Liver (tissue), 9 donors: ENCODE data around the gene GPBP1. TPM values are rescaled to one million over a fixed set of nuclear protein-coding genes. Genes with fewer than 3 reads are reported as not detected.

Experiments
- DNase-seq: peaks from one replicate; pipeline ENCODE4 v3.0.0-alpha.2; 2017; ENCODE audit warnings: low spot score
- H3K27ac ChIP-seq, 2 donors: one replicate each; pipeline ENCODE4 v1.7.0; 2013; ENCODE audit warnings: inconsistent platforms in 2 of 2, low read length in 2 of 2, control low read depth in 1 of 2, low read depth in 1 of 2, mild to moderate bottlenecking in 1 of 2
- H3K27me3 ChIP-seq, 4 donors: one replicate each; pipeline versions ENCODE4 v1.6.1 to v1.7.0; 2013; ENCODE audit warnings: low read length in 3 of 4, inconsistent platforms in 1 of 4, mild to moderate bottlenecking in 1 of 4, moderate library complexity in 1 of 4; ENCODE audit not compliant: control insufficient read depth in 4 of 4, insufficient read depth in 4 of 4
- H3K36me3 ChIP-seq, 4 donors: one replicate each; pipeline versions ENCODE4 v1.6.1 to v1.7.0; 2013; ENCODE audit warnings: low read length in 3 of 4, mild to moderate bottlenecking in 3 of 4, low read depth in 1 of 4, moderate library complexity in 1 of 4; ENCODE audit not compliant: control insufficient read depth in 4 of 4, insufficient read depth in 3 of 4
- H3K4me1 ChIP-seq, 4 donors: one replicate each; pipeline versions ENCODE4 v1.6.1 to v1.7.0; 2013; ENCODE audit warnings: low read length in 3 of 4, mild to moderate bottlenecking in 3 of 4, moderate library complexity in 1 of 4; ENCODE audit not compliant: control insufficient read depth in 4 of 4, insufficient read depth in 4 of 4
- H3K4me3 ChIP-seq, 3 donors: one replicate each; pipeline versions ENCODE4 v1.6.1 to v1.7.0; 2013; ENCODE audit warnings: low read length in 3 of 3, control low read depth in 1 of 3, low read depth in 1 of 3, mild to moderate bottlenecking in 1 of 3
- H3K9ac ChIP-seq, 2 donors: one replicate each; pipeline ENCODE4 v1.7.0; 2013; ENCODE audit warnings: low read length in 2 of 2, mild to moderate bottlenecking in 2 of 2, moderate library complexity in 2 of 2, control low read depth in 1 of 2, low read depth in 1 of 2
- H3K9me3 ChIP-seq, 4 donors: one replicate each; pipeline versions ENCODE4 v1.6.1 to v1.7.0; 2013; ENCODE audit warnings: low read length in 3 of 4; ENCODE audit not compliant: control insufficient read depth in 4 of 4
- ATF3 ChIP-seq: IDR thresholded peaks from 2 replicates; pipeline ENCODE4 v1.6.1; 2016; ENCODE audit warnings: antibody characterized with exemption
- CTCF ChIP-seq: fragments of 150-350 bp; IDR thresholded peaks from 2 replicates; pipeline ENCODE4 v1.5.1; 2017; ENCODE audit warnings: improper control_type of control experiment, low read depth, low read length; ENCODE audit not compliant: missing input control
- EGR1 ChIP-seq, 2 donors: IDR thresholded peaks; 2 replicates each; pipeline ENCODE4 v1.6.1; 2016 to 2018; ENCODE audit warnings: antibody characterized with exemption in 2 of 2, low read depth in 2 of 2
- FOXA1 ChIP-seq: IDR thresholded peaks from 2 replicates; pipeline ENCODE4 v1.6.1; 2016; ENCODE audit warnings: antibody characterized with exemption
- FOXA2 ChIP-seq: IDR thresholded peaks from 2 replicates; pipeline ENCODE4 v1.6.1; 2016; ENCODE audit warnings: antibody characterized with exemption
- GABPA ChIP-seq, 2 donors: IDR thresholded peaks in 1 of 2; conservative IDR thresholded peaks in 1 of 2; 2 replicates each; pipeline ENCODE4 v1.6.1; 2016; ENCODE audit warnings: antibody characterized with exemption in 2 of 2, mild to moderate bottlenecking in 1 of 2, moderate library complexity in 1 of 2
- HNF4A ChIP-seq, 2 donors: conservative IDR thresholded peaks; 2 replicates each; pipeline ENCODE4 v1.6.1; 2016; ENCODE audit warnings: antibody characterized with exemption in 2 of 2, mild to moderate bottlenecking in 2 of 2
- HNF4G ChIP-seq: IDR thresholded peaks from 2 replicates; pipeline ENCODE4 v1.6.1; 2016; ENCODE audit warnings: antibody characterized with exemption
- JUND ChIP-seq, 2 donors: IDR thresholded peaks; 2 replicates each; pipeline ENCODE4 v1.6.1; 2016; ENCODE audit warnings: antibody characterized with exemption in 2 of 2
- MAX ChIP-seq: IDR thresholded peaks from 2 replicates; pipeline ENCODE4 v1.6.1; 2016; ENCODE audit warnings: antibody characterized with exemption
- NR2F2 ChIP-seq: IDR thresholded peaks from 2 replicates; pipeline ENCODE4 v1.6.1; 2016; ENCODE audit warnings: antibody characterized with exemption
- RAD21 ChIP-seq, 2 donors: IDR thresholded peaks; 2 replicates each; pipeline ENCODE4 v1.6.1; 2016; ENCODE audit warnings: antibody characterized with exemption in 2 of 2, mild to moderate bottlenecking in 2 of 2
- REST ChIP-seq: IDR thresholded peaks from 2 replicates; pipeline ENCODE4 v1.6.1; 2016; ENCODE audit warnings: antibody characterized with exemption, mild to moderate bottlenecking
- RXRA ChIP-seq, 2 donors: IDR thresholded peaks; 2 replicates each; pipeline ENCODE4 v1.6.1; 2017 to 2018; ENCODE audit warnings: antibody characterized with exemption in 2 of 2, mild to moderate bottlenecking in 1 of 2
- SP1 ChIP-seq: IDR thresholded peaks from 2 replicates; pipeline ENCODE4 v1.6.1; 2018; ENCODE audit warnings: antibody characterized with exemption, mild to moderate bottlenecking
- TAF1 ChIP-seq: conservative IDR thresholded peaks from 2 replicates; pipeline ENCODE4 v1.6.1; 2016; ENCODE audit warnings: antibody characterized with exemption, mild to moderate bottlenecking
- YY1 ChIP-seq: IDR thresholded peaks from 2 replicates; pipeline ENCODE4 v1.6.1; 2016; ENCODE audit warnings: antibody characterized with exemption, mild to moderate bottlenecking
- ZBTB33 ChIP-seq: IDR thresholded peaks from 2 replicates; pipeline ENCODE4 v1.6.1; 2016; ENCODE audit warnings: antibody characterized with exemption
- WGBS: extraction: QIAGEN DNeasy Blood & Tissue Kit; methylation state at CpG from one replicate; pipeline ENCODE4 v1.1.7; 2013; 5-methylcytosine and 5-hydroxymethylcytosine counted together
- polyA plus RNA-seq, 2 donors: library from polyadenylated mRNA; stranded (reverse) in 1 of 2; unstranded in 1 of 2; fragments of 200-250 nt in 1 of 2; fragments of >200 nt in 1 of 2; fragmentation: Nextera tagmentation in 1 of 2; extraction: Ambion mirVana in 1 of 2; gene quantifications; one replicate each; pipeline versions ENCODE4 v1.2.1 to v1.2.3, GENCODE V29; 2013 to 2015
- total RNA-seq, 2 donors: library from RNA; depleted of rRNA; stranded (reverse); fragments of >200 nt; gene quantifications; one replicate each; pipeline ENCODE4 v1.2.3, GENCODE V29; 2014
- donor health status: healthy.
- donor health status: healthy.
- donor health status: healthy.
- donor health status: healthy.
- donor health status: healthy.

The GPBP1 gene
- total and polyA plus RNA-seq, 4 donors, result 13.6 to 30.8 (median 24.6) TPM

- Histone ChIP-seq H3K9ac (no peak overlapping the region), H3K27ac (no peak overlapping the region), H3K4me3 (no peak overlapping the region), H3K9me3 (no peaks in the 10 kb centered on the region), H3K36me3 (no peaks in the 10 kb centered on the region), H3K4me1 (no peaks in the 10 kb centered on the region), H3K27me3 (no peaks in the 10 kb centered on the region)
- no peak for DNase-seq
- 85% methylated on average over 6 of the region's 6 CpGs for WGBS
- no peak for TF ChIP-seq JUND (IDR thresholded peaks at IDR 0.05)
- TF ChIP-seq SP1, result no peak
- TF ChIP-seq FOXA2, result no peak
- TF ChIP-seq NR2F2, result no peak
- TF ChIP-seq HNF4A (conservative IDR thresholded peaks at IDR 0.05), result no peak
- TF ChIP-seq YY1, result no peak
- TF ChIP-seq TAF1, result no peak
- TF ChIP-seq REST, result no peak
- TF ChIP-seq MAX, result no peak
- TF ChIP-seq GABPA (IDR thresholded peaks at IDR 0.05 in 1 of 2, conservative IDR thresholded peaks at IDR 0.05 in 1 of 2), result no peak
- TF ChIP-seq ATF3, result no peak
- no peak for TF ChIP-seq FOXA1
- no peak for TF ChIP-seq ZBTB33
- TF ChIP-seq EGR1 (IDR thresholded peaks at IDR 0.05; ENCODE audit: low read depth in 2 of 2), result no peak
- TF ChIP-seq RXRA (IDR thresholded peaks at IDR 0.05), result no peak
- TF ChIP-seq CTCF, result no peak
- no peak for TF ChIP-seq RAD21 (IDR thresholded peaks at IDR 0.05)
- TF ChIP-seq HNF4G, result no peak
Measured at GRCh38 chr5:57311921-57312735, 138.3 kb downstream of the GPBP1 start.
